HEK293 (cell line): Measurements from ENCODE around the gene LHFPL2.

Source experiments
- ATF2 ChIP-seq: fragments of 450-650 bp; formaldehyde crosslinking; IDR thresholded peaks from 2 replicates; pipeline ENCODE4 v1.5.1; 2016; ENCODE audit warnings: missing biosample characterization, missing genetic modification characterization, low read depth
- CTCF ChIP-seq: fragments of 450-650 bp; formaldehyde crosslinking; IDR thresholded peaks from 2 replicates; pipeline ENCODE4 v1.5.1; 2016; ENCODE audit warnings: missing biosample characterization, missing genetic modification characterization
- GFI1B ChIP-seq: fragments of 450-650 bp; formaldehyde crosslinking; IDR thresholded peaks from 2 replicates; pipeline ENCODE4 v1.5.1; 2016; ENCODE audit warnings: missing biosample characterization, missing genetic modification characterization
- KLF1 ChIP-seq: fragments of 450-650 bp; formaldehyde crosslinking; IDR thresholded peaks from 2 replicates; pipeline ENCODE4 v1.5.1; 2016; ENCODE audit warnings: missing biosample characterization, missing genetic modification characterization
- KLF7 ChIP-seq: fragments of 450-650 bp; formaldehyde crosslinking; IDR thresholded peaks from 2 replicates; pipeline ENCODE4 v1.5.1; 2016; ENCODE audit warnings: missing biosample characterization, missing genetic modification characterization, borderline replicate concordance
- MEIS1 ChIP-seq: sonication (generic); formaldehyde crosslinking; IDR thresholded peaks from 2 replicates; pipeline ENCODE4 v1.8.1; 2022; ENCODE audit warnings: missing genetic modification reagents, mild to moderate bottlenecking, borderline replicate concordance
- MYNN ChIP-seq: fragments of 450-650 bp; formaldehyde crosslinking; IDR thresholded peaks from 2 replicates; pipeline ENCODE4 v1.5.1; 2016; ENCODE audit warnings: missing biosample characterization, missing genetic modification characterization, borderline replicate concordance
- REST ChIP-seq: fragments of 450-650 bp; formaldehyde crosslinking; IDR thresholded peaks from 2 replicates; pipeline ENCODE4 v1.5.1; 2016; ENCODE audit warnings: missing biosample characterization, missing genetic modification characterization
- TCF7L2 ChIP-seq: IDR thresholded peaks from 2 replicates; pipeline ENCODE4 v1.6.1; 2011; ENCODE audit warnings: low read depth, mild to moderate bottlenecking, inconsistent platforms, low read length, moderate library complexity, borderline replicate concordance
- ZBTB6 ChIP-seq: fragments of 450-650 bp; formaldehyde crosslinking; IDR thresholded peaks from 2 replicates; pipeline ENCODE4 v1.5.1; 2017; ENCODE audit warnings: missing biosample characterization, missing genetic modification characterization
- ZNF132 ChIP-seq: fragments of 450-650 bp; formaldehyde crosslinking; IDR thresholded peaks from 2 replicates; pipeline ENCODE4 v1.5.1; 2017; ENCODE audit warnings: missing biosample characterization, missing genetic modification characterization, borderline replicate concordance
- ZNF707 ChIP-seq: fragments of 450-650 bp; formaldehyde crosslinking; IDR thresholded peaks from 2 replicates; pipeline ENCODE4 v1.5.1; 2016; ENCODE audit warnings: missing biosample characterization, missing genetic modification characterization
- ZSCAN16 ChIP-seq: fragments of 450-650 bp; formaldehyde crosslinking; IDR thresholded peaks from 2 replicates; pipeline ENCODE4 v1.5.1; 2016; ENCODE audit warnings: missing biosample characterization, missing genetic modification characterization

- no peak for TF ChIP-seq ATF2 (tag by site-specific recombination)
- no peak for TF ChIP-seq ZNF132 (tag by site-specific recombination)
- no peak for TF ChIP-seq REST
- no peak for TF ChIP-seq GFI1B (tag by site-specific recombination)
- TF ChIP-seq MEIS1: no peak
- no peak for TF ChIP-seq CTCF (tag by site-specific recombination)
- no peak for TF ChIP-seq KLF1 (tag by site-specific recombination)
- no peak for TF ChIP-seq ZNF707 (tag by site-specific recombination)
- TF ChIP-seq ZSCAN16 (tag by site-specific recombination): no peak
- TF ChIP-seq TCF7L2: no peak
- no peak for TF ChIP-seq ZBTB6 (tag by site-specific recombination)
- TF ChIP-seq KLF7 (tag by site-specific recombination): no peak
- TF ChIP-seq MYNN (tag by site-specific recombination): no peak
Observed at GRCh38 chr5:78507531-78507930, 141.0 kb downstream of the LHFPL2 start.
